Tibial nerve (tissue), 4 donors: ENCODE results near the gene PPP2R1B. TPM values are rescaled to one million over a fixed set of nuclear protein-coding genes. Genes with fewer than 3 reads are reported as not detected.

Experiments used
- DNase-seq, 2 donors: peaks; one replicate each; pipeline ENCODE4 v3.0.0-alpha.2; 2019; ENCODE audit warnings: low spot score in 2 of 2
- H3K27ac ChIP-seq, 4 donors: fragments of 200-600 bp; sonication (generic) in 3 of 4; one replicate each; pipeline ENCODE4 v1.5.1; 2017 to 2019; ENCODE audit warnings: mild to moderate bottlenecking in 1 of 4
- H3K27me3 ChIP-seq, 2 donors: fragments of 200-600 bp; sonication (generic) in 1 of 2; one replicate each; pipeline versions ENCODE4 v1.5.1 to v1.6.0; 2017 to 2019
- H3K36me3 ChIP-seq, 3 donors: fragments of 200-600 bp; sonication (generic); one replicate each; pipeline ENCODE4 v1.5.1; 2018 to 2019
- H3K4me1 ChIP-seq, 4 donors: fragments of 200-600 bp; sonication (generic) in 3 of 4; one replicate each; pipeline ENCODE4 v1.5.1; 2017 to 2019
- H3K4me3 ChIP-seq, 4 donors: fragments of 200-600 bp; sonication (generic) in 3 of 4; one replicate each; pipeline ENCODE4 v1.5.1; 2017 to 2019; ENCODE audit warnings: mild to moderate bottlenecking in 1 of 4, moderate library complexity in 1 of 4
- H3K9me3 ChIP-seq, 4 donors: fragments of 200-600 bp; sonication (generic) in 3 of 4; one replicate each; pipeline ENCODE4 v1.5.1; 2017 to 2019
- CTCF ChIP-seq, 5 experiments: fragments of 200-600 bp in 3 of 5; fragments of 450-650 bp in 2 of 5; sonication (generic) in 3 of 5; IDR thresholded peaks; one replicate each; pipeline ENCODE4 v1.5.1; 2016 to 2019; ENCODE audit warnings: antibody characterized with exemption in 5 of 5, mild to moderate bottlenecking in 3 of 5, moderate library complexity in 2 of 5
- EP300 ChIP-seq, 2 donors: sonication (generic); formaldehyde crosslinking; IDR thresholded peaks; one replicate each; pipeline ENCODE4 v1.6.1; 2017; ENCODE audit warnings: antibody characterized with exemption in 2 of 2, mild to moderate bottlenecking in 1 of 2
- POLR2A ChIP-seq, 2 donors: fragments of 450-650 bp; IDR thresholded peaks; one replicate each; pipeline ENCODE4 v1.6.1; 2017; ENCODE audit warnings: antibody characterized with exemption in 2 of 2, mild to moderate bottlenecking in 2 of 2, moderate library complexity in 2 of 2
- WGBS, 2 donors: methylation state at CpG; one replicate each; pipeline ENCODE4 v1.1.5; 2018; 5-methylcytosine and 5-hydroxymethylcytosine counted together
- total RNA-seq, 4 donors: library from RNA; depleted of rRNA; stranded (reverse); fragments of >200 nt; gene quantifications; one replicate each; pipeline ENCODE4 v1.1.0, GENCODE V29; 2016

PPP2R1B gene
- total RNA-seq, 4 donors from 2014 or later, result 20.8 to 41.4 (median 25.1) TPM

- Histone ChIP-seq H3K9me3 (no peaks in the 10 kb centered on the region), H3K36me3 (peaks cover 0 to 47% (median 0%) of the 10 kb centered on the region in 3 donors), H3K4me1 (peaks cover 0 to 4% (median 2%) of the 10 kb centered on the region in 4 donors), H3K27ac (no peak overlapping the region), H3K4me3 (no peak overlapping the region), H3K27me3 (no peaks in the 10 kb centered on the region)
- TF ChIP-seq EP300 (IDR thresholded peaks at IDR 0.05) (no peak), POLR2A (IDR thresholded peaks at IDR 0.05) (no peak), CTCF (IDR thresholded peaks at IDR 0.05) (no peak)
- WGBS, 2 donors, result 98 to 100% methylated on average over 2 of the region's 2 CpGs
- no peak for DNase-seq
Measured at GRCh38 chr11:111812211-111812610, 46.0 kb upstream of the PPP2R1B start.

GRCh38 chr11:111811445-111811844, 45.3 kb upstream of the PPP2R1B start:
- TF ChIP-seq EP300 (IDR thresholded peaks at IDR 0.05) (no peak), POLR2A (IDR thresholded peaks at IDR 0.05) (no peak), CTCF (IDR thresholded peaks at IDR 0.05) (no peak)
- DNase-seq, result no peak
- WGBS, 2 donors, result 96 to 99% methylated on average over 2 of the region's 2 CpGs

GRCh38 chr11:111808834-111809233, 42.6 kb upstream of the PPP2R1B start:
- no peak for DNase-seq
- 93 to 96% methylated on average over 2 of the region's 2 CpGs for WGBS, 2 donors

More at GRCh38 chr11:111811445-111811844, 45.3 kb upstream of the PPP2R1B start:
- no peak overlapping the region for H3K27ac ChIP-seq
- no peaks in the 10 kb centered on the region for H3K27me3 ChIP-seq
- peaks cover 0 to 54% (median 0%) of the 10 kb centered on the region in 3 donors for H3K36me3 ChIP-seq
- peaks cover 0 to 4% (median 2%) of the 10 kb centered on the region in 4 donors for H3K4me1 ChIP-seq
- H3K4me3 ChIP-seq, result no peak overlapping the region
- H3K9me3 ChIP-seq, result no peaks in the 10 kb centered on the region

GRCh38 chr11:111808063-111808588, 41.9 kb upstream of the PPP2R1B start:
- no peaks in the 10 kb centered on the region for H3K9me3 ChIP-seq
- H3K27ac ChIP-seq, result no peak overlapping the region
- H3K4me1 ChIP-seq, result no peaks in the 10 kb centered on the region
- 94 to 95% methylated on average over 2 of the region's 2 CpGs for WGBS, 2 donors
- no peak for DNase-seq
- TF ChIP-seq EP300 (IDR thresholded peaks at IDR 0.05) (no peak), POLR2A (IDR thresholded peaks at IDR 0.05) (no peak), CTCF (IDR thresholded peaks at IDR 0.05) (no peak)
- H3K36me3 ChIP-seq, result peaks cover 0 to 83% (median 0%) of the 10 kb centered on the region in 3 donors
- H3K27me3 ChIP-seq, result no peaks in the 10 kb centered on the region
- no peak overlapping the region for H3K4me3 ChIP-seq

More at GRCh38 chr11:111808834-111809233, 42.6 kb upstream of the PPP2R1B start:
- H3K4me1 ChIP-seq, result no peaks in the 10 kb centered on the region
- no peak overlapping the region for H3K4me3 ChIP-seq
- no peak overlapping the region for H3K27ac ChIP-seq
- TF ChIP-seq EP300 (IDR thresholded peaks at IDR 0.05) (no peak), CTCF (IDR thresholded peaks at IDR 0.05) (no peak), POLR2A (IDR thresholded peaks at IDR 0.05) (no peak)
- H3K36me3 ChIP-seq, result peaks cover 0 to 80% (median 0%) of the 10 kb centered on the region in 3 donors
- no peaks in the 10 kb centered on the region for H3K27me3 ChIP-seq
- no peaks in the 10 kb centered on the region for H3K9me3 ChIP-seq

- no peak for DNase-seq
- H3K27me3 ChIP-seq, result no peaks in the 10 kb centered on the region
- WGBS, 2 donors, result 91 to 100% methylated on average over 1 of the region's 1 CpG
- H3K36me3 ChIP-seq, result peaks cover 0 to 85% (median 0%) of the 10 kb centered on the region in 3 donors
- no peak overlapping the region for H3K27ac ChIP-seq
- no peak overlapping the region for H3K4me3 ChIP-seq
- H3K4me1 ChIP-seq, result no peaks in the 10 kb centered on the region
- no peak for TF ChIP-seq EP300 (IDR thresholded peaks at IDR 0.05)
- no peak for TF ChIP-seq POLR2A (IDR thresholded peaks at IDR 0.05)
- TF ChIP-seq CTCF (IDR thresholded peaks at IDR 0.05), result no peak
- H3K9me3 ChIP-seq, result no peaks in the 10 kb centered on the region
Measured at GRCh38 chr11:111807076-111807475, 40.9 kb upstream of the PPP2R1B start.
